ENCODE data around the gene SCN1B. TPM values are rescaled to one million over a fixed set of nuclear protein-coding genes. Genes with fewer than 3 reads are reported as not detected.
"Not testable (repeated sequence)": the region's sequence is repeated elsewhere in the genome, so short reads cannot be mapped to it uniquely, and the experiment has no call there.

SCN1B gene
- total RNA-seq, 1 donor: 4.7 TPM

DNA sequence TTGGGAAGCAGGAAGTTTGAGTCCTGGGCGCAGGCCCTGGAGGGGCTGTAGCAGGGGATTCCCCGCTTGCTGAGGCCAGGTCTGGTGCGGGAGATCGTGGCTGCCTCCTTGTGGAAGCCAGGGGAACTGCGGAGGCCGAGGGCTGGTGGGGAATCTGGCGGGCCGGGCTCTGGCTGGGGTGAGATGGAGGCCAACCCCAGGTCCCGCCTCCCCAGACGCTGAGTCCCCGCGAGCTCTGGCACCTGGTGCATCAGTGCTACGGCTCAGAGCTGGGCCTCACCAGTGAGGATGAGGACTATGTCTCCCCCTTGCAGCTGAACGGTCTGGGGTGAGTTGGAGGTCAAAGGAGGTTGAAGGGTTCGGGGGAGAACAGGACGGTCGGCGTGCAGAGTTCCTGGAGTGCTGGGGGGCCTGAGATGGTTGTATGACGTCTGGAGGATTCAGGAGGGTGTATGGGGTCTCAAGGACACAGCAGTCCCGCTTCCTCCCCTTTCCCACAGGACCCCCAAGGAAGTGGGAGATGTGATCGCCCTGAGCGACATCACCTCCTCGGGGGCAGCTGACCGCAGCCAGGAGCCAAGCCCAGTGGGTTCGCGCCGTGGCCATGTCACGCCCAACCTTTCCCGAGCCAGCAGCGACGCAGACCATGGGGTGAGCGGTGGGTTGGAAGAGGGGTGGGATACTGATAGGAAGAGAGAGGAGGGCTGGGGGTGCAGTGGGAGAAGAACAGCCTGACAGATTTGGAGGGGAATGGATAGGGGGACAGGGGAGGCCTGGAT lies 17.0 kb upstream of the SCN1B start:
- DNase-seq (ENCODE audit: insufficient read length, low spot score, missing footprints): peak; percentile 98
- Histone ChIP-seq H3K27ac (ENCODE audit: low read depth, low read length) (no peak overlapping the region), H3K36me3 (ENCODE audit: insufficient read depth, low read length) (peaks cover 60% of the 10 kb centered on the region), H2AFZ (ENCODE audit: low read length) (no peak overlapping the region), H3K4me2 (ENCODE audit: insufficient read depth, low read length) (no peak overlapping the region), H3K27me3 (ENCODE audit: insufficient read depth, low read length) (no peaks in the 10 kb centered on the region), H3K79me2 (ENCODE audit: insufficient read depth, low read length) (no peaks in the 10 kb centered on the region), H4K20me1 (ENCODE audit: insufficient read depth, low read length) (peaks cover 9% of the 10 kb centered on the region), H3K4me3 (ENCODE audit: insufficient read depth, low read length) (no peak overlapping the region), H3K9me3 (ENCODE audit: low read depth, low read length) (no peaks in the 10 kb centered on the region), H3K4me1 (ENCODE audit: insufficient read depth, low read length) (no peaks in the 10 kb centered on the region)
- TF ChIP-seq, protein P1, sequence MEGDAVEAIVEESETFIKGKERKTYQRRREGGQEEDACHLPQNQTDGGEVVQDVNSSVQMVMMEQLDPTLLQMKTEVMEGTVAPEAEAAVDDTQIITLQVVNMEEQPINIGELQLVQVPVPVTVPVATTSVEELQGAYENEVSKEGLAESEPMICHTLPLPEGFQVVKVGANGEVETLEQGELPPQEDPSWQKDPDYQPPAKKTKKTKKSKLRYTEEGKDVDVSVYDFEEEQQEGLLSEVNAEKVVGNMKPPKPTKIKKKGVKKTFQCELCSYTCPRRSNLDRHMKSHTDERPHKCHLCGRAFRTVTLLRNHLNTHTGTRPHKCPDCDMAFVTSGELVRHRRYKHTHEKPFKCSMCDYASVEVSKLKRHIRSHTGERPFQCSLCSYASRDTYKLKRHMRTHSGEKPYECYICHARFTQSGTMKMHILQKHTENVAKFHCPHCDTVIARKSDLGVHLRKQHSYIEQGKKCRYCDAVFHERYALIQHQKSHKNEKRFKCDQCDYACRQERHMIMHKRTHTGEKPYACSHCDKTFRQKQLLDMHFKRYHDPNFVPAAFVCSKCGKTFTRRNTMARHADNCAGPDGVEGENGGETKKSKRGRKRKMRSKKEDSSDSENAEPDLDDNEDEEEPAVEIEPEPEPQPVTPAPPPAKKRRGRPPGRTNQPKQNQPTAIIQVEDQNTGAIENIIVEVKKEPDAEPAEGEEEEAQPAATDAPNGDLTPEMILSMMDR (IDR thresholded peaks at IDR 0.05; ENCODE audit: extremely low read depth, low read depth, low read length): peak; percentile 83

DNA sequence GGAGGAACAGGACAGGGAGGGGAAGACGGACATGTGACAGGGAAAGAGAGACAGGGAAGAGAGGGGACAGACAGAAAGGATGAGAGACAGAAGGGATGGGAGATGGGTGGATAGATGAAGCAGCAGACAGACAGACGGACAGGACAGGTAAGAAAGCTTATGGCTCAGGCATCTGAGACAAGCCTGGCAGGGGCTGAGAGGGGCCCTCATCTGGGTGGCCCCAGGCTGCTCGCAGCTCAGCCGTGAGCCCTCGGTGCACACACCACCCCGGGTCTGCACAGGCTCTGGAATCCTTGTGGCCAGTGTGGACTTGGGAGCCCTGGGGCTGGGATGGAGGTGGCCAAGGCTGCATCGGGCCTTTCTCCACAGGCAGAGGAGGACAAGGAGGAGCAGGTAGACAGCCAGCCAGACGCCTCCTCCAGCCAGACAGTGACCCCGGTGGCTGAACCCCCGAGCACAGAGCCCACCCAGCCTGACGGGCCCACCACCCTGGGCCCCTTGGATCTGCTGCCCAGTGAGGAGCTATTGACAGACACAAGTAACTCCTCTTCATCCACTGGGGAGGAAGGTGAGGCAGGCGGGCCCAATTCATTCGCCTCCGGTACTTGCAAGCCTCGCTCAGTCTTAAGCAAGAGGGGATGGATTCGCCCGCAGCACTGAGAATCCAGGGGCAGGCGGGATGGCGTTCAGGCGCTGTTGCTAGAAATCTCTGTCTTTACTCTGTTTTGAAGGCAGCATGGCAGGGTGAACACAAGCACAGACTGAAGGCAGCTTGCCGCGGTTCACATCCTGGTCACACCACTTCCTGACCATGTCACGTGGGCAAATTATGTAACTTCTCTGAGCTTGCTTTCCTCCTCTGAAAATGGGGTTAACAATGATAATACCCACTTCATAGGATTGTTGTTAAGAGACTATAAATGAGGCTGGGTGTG lies 16.2 kb upstream of the SCN1B start:
- no peaks in the 10 kb centered on the region for H3K27me3 ChIP-seq (ENCODE audit: insufficient read depth, low read length)
- peak; percentile 83 for DNase-seq (ENCODE audit: insufficient read length, low spot score, missing footprints)
- no peak overlapping the region for H3K4me3 ChIP-seq (ENCODE audit: insufficient read depth, low read length)
- H2AFZ ChIP-seq (ENCODE audit: low read length): no peak overlapping the region
- peaks cover 4% of the 10 kb centered on the region for H4K20me1 ChIP-seq (ENCODE audit: insufficient read depth, low read length)
- H3K36me3 ChIP-seq (ENCODE audit: insufficient read depth, low read length): peaks cover 65% of the 10 kb centered on the region
- no peaks in the 10 kb centered on the region for H3K4me1 ChIP-seq (ENCODE audit: insufficient read depth, low read length)
- no peak overlapping the region for H3K4me2 ChIP-seq (ENCODE audit: insufficient read depth, low read length)
- no peaks in the 10 kb centered on the region for H3K79me2 ChIP-seq (ENCODE audit: insufficient read depth, low read length)
- TF ChIP-seq, protein P1 (IDR thresholded peaks at IDR 0.05; ENCODE audit: extremely low read depth, low read depth, low read length): no peak
- no peaks in the 10 kb centered on the region for H3K9me3 ChIP-seq (ENCODE audit: low read depth, low read length)
- H3K27ac ChIP-seq (ENCODE audit: low read depth, low read length): no peak overlapping the region

DNA sequence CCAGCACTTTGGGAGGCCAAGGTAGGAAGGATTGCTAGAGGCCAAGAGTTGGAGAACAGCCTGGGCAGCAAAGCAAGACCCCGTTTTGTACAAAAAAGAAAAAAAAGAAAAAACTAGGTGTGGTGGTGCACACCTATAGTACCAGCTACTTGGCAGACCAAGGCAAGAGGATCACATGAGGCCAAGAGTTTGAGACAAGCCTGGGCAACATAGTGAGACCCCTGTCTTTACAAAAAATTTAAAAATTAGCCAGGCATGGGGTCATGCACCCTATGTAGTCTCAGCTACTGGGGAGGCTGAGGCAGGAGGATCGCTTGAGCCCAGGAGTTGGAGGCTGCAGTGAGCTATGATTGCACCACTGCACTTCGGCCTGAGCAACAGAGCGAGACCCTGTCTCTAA lies 15.5 kb upstream of the SCN1B start:
- H4K20me1 ChIP-seq (ENCODE audit: insufficient read depth, low read length); H3K27me3 ChIP-seq (ENCODE audit: insufficient read depth, low read length); H3K79me2 ChIP-seq (ENCODE audit: insufficient read depth, low read length); H2AFZ ChIP-seq (ENCODE audit: low read length); H3K4me1 ChIP-seq (ENCODE audit: insufficient read depth, low read length); H3K4me2 ChIP-seq (ENCODE audit: insufficient read depth, low read length); H3K9me3 ChIP-seq (ENCODE audit: low read depth, low read length); H3K4me3 ChIP-seq (ENCODE audit: insufficient read depth, low read length); H3K27ac ChIP-seq (ENCODE audit: low read depth, low read length); DNase-seq (ENCODE audit: insufficient read length, low spot score, missing footprints): not testable (repeated sequence)
- H3K36me3 ChIP-seq (ENCODE audit: insufficient read depth, low read length): peaks cover 65% of the 10 kb centered on the region

DNA sequence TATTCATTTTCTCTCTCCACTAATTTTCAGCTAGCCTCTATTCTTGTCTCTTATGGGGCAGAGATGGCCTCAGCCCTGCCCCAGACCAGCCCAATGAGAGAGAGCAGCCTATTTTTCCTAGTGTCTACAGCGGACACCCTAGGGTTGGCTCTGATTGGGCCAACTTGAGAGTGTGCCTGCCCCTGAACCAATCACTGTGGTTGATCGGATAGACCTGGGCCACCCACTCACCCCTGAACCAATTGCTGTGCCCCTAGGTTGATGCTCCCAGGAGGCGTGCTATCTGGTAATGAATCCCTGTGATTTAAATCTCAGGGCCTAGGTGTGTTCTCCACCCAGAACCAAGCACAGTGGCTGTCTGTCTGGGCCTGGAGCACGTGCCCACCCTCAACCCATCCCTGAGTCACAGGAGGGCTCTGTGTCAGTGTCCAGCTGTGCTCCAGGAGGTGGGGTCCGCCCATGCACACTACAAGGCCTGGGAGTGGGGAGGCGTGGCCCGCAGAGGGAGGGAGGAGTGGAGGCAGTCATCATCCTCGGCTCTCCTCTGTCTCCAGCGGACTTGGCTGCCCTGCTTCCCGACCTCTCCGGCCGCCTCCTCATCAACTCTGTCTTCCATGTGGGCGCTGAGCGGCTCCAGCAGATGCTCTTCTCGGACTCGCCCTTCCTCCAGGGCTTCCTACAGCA lies 14.9 kb upstream of the SCN1B start:
- H3K27ac ChIP-seq (ENCODE audit: low read depth, low read length): no peak overlapping the region
- TF ChIP-seq, protein P1 (IDR thresholded peaks at IDR 0.05; ENCODE audit: extremely low read depth, low read depth, low read length): no peak
- H3K36me3 ChIP-seq (ENCODE audit: insufficient read depth, low read length): peaks cover 67% of the 10 kb centered on the region
- no peak overlapping the region for H3K4me2 ChIP-seq (ENCODE audit: insufficient read depth, low read length)
- H3K4me1 ChIP-seq (ENCODE audit: insufficient read depth, low read length): no peaks in the 10 kb centered on the region
- H3K79me2 ChIP-seq (ENCODE audit: insufficient read depth, low read length): no peaks in the 10 kb centered on the region
- H2AFZ ChIP-seq (ENCODE audit: low read length): no peak overlapping the region
- DNase-seq (ENCODE audit: insufficient read length, low spot score, missing footprints): peak; percentile 96
- H3K4me3 ChIP-seq (ENCODE audit: insufficient read depth, low read length): no peak overlapping the region
- peaks cover 7% of the 10 kb centered on the region for H4K20me1 ChIP-seq (ENCODE audit: insufficient read depth, low read length)
- no peaks in the 10 kb centered on the region for H3K27me3 ChIP-seq (ENCODE audit: insufficient read depth, low read length)
- H3K9me3 ChIP-seq (ENCODE audit: low read depth, low read length): no peaks in the 10 kb centered on the region

All from osteoblast (primary cell).